H9 (cell line): ENCODE data around the gene PDE7B. TPM values are rescaled to one million over a fixed set of nuclear protein-coding genes. Genes with fewer than 3 reads are reported as not detected.
"Not testable (repeated sequence)": the region's sequence is repeated elsewhere in the genome, so short reads cannot be mapped to it uniquely, and the experiment has no call there.

ENCODE experiments used
- DNase-seq: peaks from one replicate; pipeline ENCODE4 v3.0.0-alpha.2; 2017
- H2AFZ ChIP-seq: one replicate; pipeline ENCODE4 v1.6.1; 2013; ENCODE audit warnings: mild to moderate bottlenecking, low read length, control low read depth, moderate library complexity
- H2AK5ac ChIP-seq: 2 replicates; pipeline ENCODE4 v1.6.1; 2013; ENCODE audit warnings: low read length, control low read depth, mixed read lengths; ENCODE audit not compliant: insufficient read length
- H2BK120ac ChIP-seq: one replicate; pipeline ENCODE4 v1.6.1; 2013; ENCODE audit warnings: low read depth, mild to moderate bottlenecking, low read length, control low read depth, inconsistent platforms; ENCODE audit not compliant: poor library complexity, severe bottlenecking
- H2BK12ac ChIP-seq: 2 replicates; pipeline ENCODE4 v1.6.1; 2013; ENCODE audit warnings: low read length, control low read depth, mixed read lengths, low read depth; ENCODE audit not compliant: insufficient read length
- H2BK15ac ChIP-seq: 2 replicates; pipeline ENCODE4 v1.6.1; 2013; ENCODE audit warnings: low read depth, low read length, control low read depth
- H2BK20ac ChIP-seq: one replicate; pipeline ENCODE4 v1.6.1; 2013; ENCODE audit warnings: low read depth, mild to moderate bottlenecking, low read length, control low read depth, inconsistent platforms; ENCODE audit not compliant: poor library complexity, severe bottlenecking
- H2BK5ac ChIP-seq: 2 replicates; pipeline ENCODE4 v1.6.1; 2013; ENCODE audit warnings: low read length, control low read depth, mixed read lengths; ENCODE audit not compliant: insufficient read length
- H3K14ac ChIP-seq: 2 replicates; pipeline ENCODE4 v1.6.1; 2013; ENCODE audit warnings: low read length, control low read depth; ENCODE audit not compliant: insufficient read depth
- H3K18ac ChIP-seq: 2 replicates; pipeline ENCODE4 v1.6.1; 2013; ENCODE audit warnings: low read depth, mild to moderate bottlenecking, mixed read lengths, low read length, control low read depth; ENCODE audit not compliant: insufficient read length
- H3K23ac ChIP-seq: 2 replicates; pipeline ENCODE4 v1.6.1; 2013; ENCODE audit warnings: low read length, control low read depth, mixed read lengths, low read depth; ENCODE audit not compliant: insufficient read length
- H3K23me2 ChIP-seq: 2 replicates; pipeline ENCODE4 v1.6.1; 2013; ENCODE audit warnings: low read depth, mild to moderate bottlenecking, mixed read lengths, low read length, control low read depth; ENCODE audit not compliant: insufficient read length, poor library complexity, severe bottlenecking
- H3K27ac ChIP-seq: 2 replicates; pipeline ENCODE4 v1.5.1; 2013; ENCODE audit warnings: low read length, control low read depth, mixed read lengths, low read depth; ENCODE audit not compliant: insufficient read length
- H3K27me3 ChIP-seq: 2 replicates; pipeline ENCODE4 v1.6.1; 2013; ENCODE audit warnings: low read length, control low read depth, inconsistent platforms; ENCODE audit not compliant: insufficient read depth
- H3K4ac ChIP-seq: 2 replicates; pipeline ENCODE4 v1.6.1; 2013; ENCODE audit warnings: low read depth, mild to moderate bottlenecking, control low read depth, inconsistent platforms, low read length, moderate library complexity
- H3K4me1 ChIP-seq: 2 replicates; pipeline ENCODE4 v1.6.1; 2013; ENCODE audit warnings: low read length, control low read depth, inconsistent platforms; ENCODE audit not compliant: insufficient read depth
- H3K4me2 ChIP-seq: 2 replicates; pipeline ENCODE4 v1.6.1; 2013; ENCODE audit warnings: low read length, control low read depth, mixed read lengths; ENCODE audit not compliant: insufficient read length, insufficient read depth
- H3K56ac ChIP-seq: 2 replicates; pipeline ENCODE4 v1.6.1; 2013; ENCODE audit warnings: low read depth, mild to moderate bottlenecking, mixed read lengths, low read length, control low read depth; ENCODE audit not compliant: insufficient read length
- H3K79me1 ChIP-seq: 2 replicates; pipeline ENCODE4 v1.6.1; 2013; ENCODE audit warnings: low read depth, mild to moderate bottlenecking, moderate library complexity, low read length, control low read depth, inconsistent platforms; ENCODE audit not compliant: insufficient read depth, poor library complexity, severe bottlenecking
- H3K79me2 ChIP-seq: 2 replicates; pipeline ENCODE4 v1.6.1; 2013; ENCODE audit warnings: low read length, control low read depth, inconsistent platforms; ENCODE audit not compliant: insufficient read depth
- H3K9ac ChIP-seq: 2 replicates; pipeline ENCODE4 v1.6.1; 2013; ENCODE audit warnings: low read length, control low read depth, mixed read lengths; ENCODE audit not compliant: insufficient read length; ENCODE audit errors: extremely low read depth
- H3K9me3 ChIP-seq: one replicate; pipeline ENCODE4 v1.6.1; 2013; ENCODE audit warnings: low read depth, low read length, inconsistent platforms; ENCODE audit not compliant: control insufficient read depth
- H3T11ph ChIP-seq: one replicate; pipeline ENCODE4 v1.6.1; 2013; ENCODE audit warnings: mild to moderate bottlenecking, low read length, control low read depth, inconsistent platforms
- H4K20me1 ChIP-seq: one replicate; pipeline ENCODE4 v1.6.1; 2013; ENCODE audit not compliant: control insufficient read depth, insufficient read length, insufficient read depth
- H4K5ac ChIP-seq: 2 replicates; pipeline ENCODE4 v1.6.1; 2013; ENCODE audit warnings: low read depth, mild to moderate bottlenecking, mixed read lengths, low read length, control low read depth; ENCODE audit not compliant: insufficient read length
- H4K8ac ChIP-seq: replicated peaks from 2 replicates; pipeline ENCODE4 v1.6.1; 2013; ENCODE audit warnings: low read length, control low read depth, mixed read lengths, low read depth; ENCODE audit not compliant: insufficient read length
- H4K91ac ChIP-seq: 2 replicates; pipeline ENCODE4 v1.6.1; 2013; ENCODE audit warnings: low read depth, mild to moderate bottlenecking, moderate library complexity, mixed read lengths, low read length, control low read depth; ENCODE audit not compliant: insufficient read length
- H3K27ac Mint-ChIP-seq, 3 experiments: 2 replicates in 2 of 3; 3 replicates in 1 of 3; pipeline ENCODE4 v1.8.0; 2020 to 2021; ENCODE audit warnings: mixed read lengths in 3 of 3, mild to moderate bottlenecking in 1 of 3, moderate library complexity in 1 of 3
- H3K27me3 Mint-ChIP-seq: 2 replicates; pipeline ENCODE4 v1.8.0; 2021; ENCODE audit warnings: low read depth, mild to moderate bottlenecking, moderate library complexity, mixed read lengths
- H3K36me3 Mint-ChIP-seq, 3 experiments: 2 replicates in 2 of 3; 3 replicates in 1 of 3; pipeline ENCODE4 v1.8.0; 2020 to 2021; ENCODE audit warnings: low read depth in 3 of 3, mixed read lengths in 3 of 3; ENCODE audit not compliant: insufficient read depth in 1 of 3
- H3K4me1 Mint-ChIP-seq, 2 experiments: 2 replicates each; pipeline ENCODE4 v1.8.0; 2020; ENCODE audit warnings: mixed read lengths in 2 of 2
- H3K4me3 Mint-ChIP-seq, 2 experiments: 2 replicates in 1 of 2; 3 replicates in 1 of 2; pipeline ENCODE4 v1.8.0; 2020 to 2021; ENCODE audit warnings: mild to moderate bottlenecking in 2 of 2, mixed read lengths in 2 of 2, moderate library complexity in 1 of 2
- H3K9me3 Mint-ChIP-seq, 2 experiments: 2 replicates in 1 of 2; 3 replicates in 1 of 2; pipeline ENCODE4 v1.8.0; 2020; ENCODE audit warnings: mild to moderate bottlenecking in 2 of 2, mixed read lengths in 2 of 2, moderate library complexity in 1 of 2
- CTCF ChIP-seq: fragments of 200-600 bp; sonication (generic); conservative IDR thresholded peaks from 3 replicates; pipeline ENCODE4 v1.8.0; 2021; ENCODE audit warnings: antibody characterized with exemption, mild to moderate bottlenecking
- WGBS: extraction: QIAGEN DNeasy Blood & Tissue Kit; methylation state at CpG from one replicate; pipeline ENCODE4 v1.1.7; 2013; ENCODE audit warnings: missing lambda C conversion rate, low lambda C conversion rate, mixed read lengths; ENCODE audit not compliant: insufficient read length; ENCODE audit errors: extremely low coverage; 5-methylcytosine and 5-hydroxymethylcytosine counted together
- total RNA-seq: library from RNA; stranded (reverse); gene quantifications from 2 replicates; pipeline ENCODE4 v1.2.1, GENCODE V29; 2021

PDE7B gene
- total RNA-seq, 1 experiment from 2014 or later = not detected

- Histone ChIP-seq H2BK15ac (no peak overlapping the region), H3K27me3 (no peaks in the 10 kb centered on the region), H3K79me1 (no peaks in the 10 kb centered on the region), H3K4ac (no peak overlapping the region), H2AK5ac (no peak overlapping the region), H4K5ac (no peak overlapping the region), H3K4me2 (no peak overlapping the region), H3K23me2 (no peaks in the 10 kb centered on the region), H2AFZ (no peak overlapping the region), H4K91ac (no peak overlapping the region), H3K9me3 (no peaks in the 10 kb centered on the region), H3K14ac (no peak overlapping the region), H2BK20ac (no peak overlapping the region), H3K4me1 (no peaks in the 10 kb centered on the region), H3K9ac (no peak overlapping the region), H3K23ac (no peak overlapping the region), H2BK120ac (no peak overlapping the region), H2BK5ac (no peak overlapping the region), H2BK12ac (no peak overlapping the region), H4K20me1 (no peaks in the 10 kb centered on the region), H3K56ac (no peak overlapping the region), H4K8ac (no peak overlapping the region), H3K18ac (no peak overlapping the region), H3K79me2 (no peaks in the 10 kb centered on the region), H3K27ac (no peak overlapping the region), H3T11ph (no peak overlapping the region)
- no peak for DNase-seq
- Mint-ChIP-seq H3K27me3 (no peaks in the 10 kb centered on the region), H3K27ac (no peak overlapping the region), H3K36me3 (no peaks in the 10 kb centered on the region), H3K9me3 (peaks cover 0 to 5% of the 10 kb centered on the region in 2 experiments; a peak in 2 of 5 replicates), H3K4me1 (no peaks in the 10 kb centered on the region), H3K4me3 (no peak overlapping the region)
- TF ChIP-seq CTCF = no peak
- no CpG with 5 or more reads among the region's 1 CpG for WGBS
Observed at GRCh38 chr6:135861189-135861588, 9.7 kb downstream of the PDE7B start.

- not testable (repeated sequence) for H2BK15ac ChIP-seq, H3K4me2 ChIP-seq, H3K23ac ChIP-seq, H3K9ac ChIP-seq, H2BK120ac ChIP-seq, H3K4me1 ChIP-seq, H3K27me3 ChIP-seq, H3K18ac ChIP-seq, H3K56ac ChIP-seq, DNase-seq, H3K79me1 ChIP-seq, H3K4me1 Mint-ChIP-seq, H3K4ac ChIP-seq, H2BK5ac ChIP-seq, H3K36me3 Mint-ChIP-seq, H3T11ph ChIP-seq, H3K14ac ChIP-seq, H4K91ac ChIP-seq, H3K9me3 Mint-ChIP-seq, H3K79me2 ChIP-seq, H3K23me2 ChIP-seq, H4K20me1 ChIP-seq, H2BK20ac ChIP-seq, H4K5ac ChIP-seq, H3K4me3 Mint-ChIP-seq, H3K27ac ChIP-seq, H4K8ac ChIP-seq, H3K9me3 ChIP-seq, H3K27ac Mint-ChIP-seq, H2AK5ac ChIP-seq, H2AFZ ChIP-seq, H2BK12ac ChIP-seq, H3K27me3 Mint-ChIP-seq
- no CpG with 5 or more reads among the region's 2 CpGs for WGBS
Observed at GRCh38 chr6:135864929-135865328, 13.4 kb downstream of the PDE7B start.
